Neural progenitor cell (in vitro differentiated cells): ENCODE measurements around the gene PBXIP1.

Experiments used
- CTCF ChIP-seq: fragments of 200-600 bp; sonication (generic); IDR thresholded peaks from 2 replicates; pipeline ENCODE4 v1.5.1; 2017; ENCODE audit warnings: antibody characterized with exemption, mild to moderate bottlenecking
- EZH2 ChIP-seq: fragments of 200-600 bp; sonication (generic); IDR thresholded peaks from 2 replicates; pipeline ENCODE4 v1.6.1; 2017; ENCODE audit warnings: antibody characterized with exemption, mild to moderate bottlenecking, moderate library complexity

DNA sequence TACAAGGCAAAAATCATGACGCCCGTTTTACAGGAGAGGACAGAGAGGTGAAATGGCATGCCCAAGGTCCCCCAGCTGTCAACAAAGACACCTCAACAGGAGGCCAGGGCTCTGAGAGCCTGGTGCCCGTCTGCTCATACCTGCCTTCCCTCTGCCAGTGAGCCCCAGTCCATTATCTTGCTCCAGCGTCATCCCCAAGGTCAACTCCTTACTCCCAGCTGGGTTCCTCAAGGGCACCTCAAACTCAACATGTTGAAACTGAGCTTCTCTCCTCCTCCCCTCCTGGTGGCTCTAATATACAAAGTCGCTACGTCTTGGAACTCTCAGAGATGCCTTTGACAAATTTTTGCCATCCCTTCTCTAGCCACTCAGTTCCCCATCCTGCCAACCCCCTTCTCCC lies 3.2 kb downstream of the PBXIP1 start:
- no peak for TF ChIP-seq CTCF
- TF ChIP-seq EZH2: no peak
